ENCODE data around the gene LAMB4. TPM values are rescaled to one million over a fixed set of nuclear protein-coding genes. Genes with fewer than 3 reads are reported as not detected.

LAMB4 gene
- total RNA-seq, 4 donors from 2014 or later = 0.04 to 0.33 TPM; not detected in 2

GRCh38 chr7:108140671-108141070 lies 10.5 kb upstream of the LAMB4 start:
- Histone ChIP-seq H3K4me1 (no peaks in the 10 kb centered on the region), H3K4me3 (no peak overlapping the region), H3K27me3 (no peaks in the 10 kb centered on the region), H3K27ac (no peak overlapping the region), H3K36me3 (no peaks in the 10 kb centered on the region), H3K9me3 (no peaks in the 10 kb centered on the region)
- in situ Hi-C loops (cut with MboI; ENCODE audit: low sequenced_read_pairs in 4 of 4) (loop anchor here in 2 of 4 donors (25.0 kb wide), 1 partner anchor 278 kb away; no protein-coding TSS in a partner anchor), intact Hi-C loops (cut with DNase I; ENCODE audit: low total_unique reads) (loop anchor here (10.0 kb wide), 1 partner anchor 126 kb away; no protein-coding TSS in a partner anchor)
- no peak for ATAC-seq
- DNase-seq = no peak
- TF ChIP-seq POLR2A (IDR thresholded peaks at IDR 0.05) = no peak
- TF ChIP-seq CTCF (IDR thresholded peaks at IDR 0.05 in 4 of 5, conservative IDR thresholded peaks at IDR 0.05 in 1 of 5) = no peak

- Histone ChIP-seq H3K27ac (no peak overlapping the region), H3K36me3 (no peaks in the 10 kb centered on the region), H3K4me3 (no peak overlapping the region), H3K27me3 (no peaks in the 10 kb centered on the region), H3K4me1 (no peaks in the 10 kb centered on the region), H3K9me3 (no peaks in the 10 kb centered on the region)
- ATAC-seq = no peak
- in situ Hi-C loops (cut with MboI; ENCODE audit: low sequenced_read_pairs in 4 of 4) (loop anchor here in 2 of 4 donors (25.0 kb wide), 1 partner anchor 277 kb away; no protein-coding TSS in a partner anchor), intact Hi-C loops (cut with DNase I; ENCODE audit: low total_unique reads) (no loop called here)
- DNase-seq = no peak
- TF ChIP-seq CTCF (IDR thresholded peaks at IDR 0.05 in 4 of 5, conservative IDR thresholded peaks at IDR 0.05 in 1 of 5) (no peak), POLR2A (IDR thresholded peaks at IDR 0.05) (no peak)
These were observed 8.8 kb upstream of the LAMB4 start for GRCh38 chr7:108138911-108139310.

- H3K27me3 ChIP-seq = no peaks in the 10 kb centered on the region
These were observed 7.8 kb upstream of the LAMB4 start for GRCh38 chr7:108137993-108138392.

GRCh38 chr7:108137040-108137439 lies 6.9 kb upstream of the LAMB4 start:
- in situ Hi-C loops (cut with MboI; ENCODE audit: low sequenced_read_pairs in 4 of 4) = loop anchor here in 2 of 4 donors (25.0 kb wide), 1 partner anchor 275 kb away; no protein-coding TSS in a partner anchor
- intact Hi-C loops (cut with DNase I; ENCODE audit: low total_unique reads) = no loop called here
- no peaks in the 10 kb centered on the region for H3K36me3 ChIP-seq
- no peaks in the 10 kb centered on the region for H3K27me3 ChIP-seq
- ATAC-seq (no peak), DNase-seq (no peak)
- no peaks in the 10 kb centered on the region for H3K9me3 ChIP-seq
- H3K27ac ChIP-seq = no peak overlapping the region
- H3K4me3 ChIP-seq = no peak overlapping the region
- TF ChIP-seq CTCF (IDR thresholded peaks at IDR 0.05 in 4 of 5, conservative IDR thresholded peaks at IDR 0.05 in 1 of 5) (no peak), POLR2A (IDR thresholded peaks at IDR 0.05) (no peak)
- H3K4me1 ChIP-seq = no peaks in the 10 kb centered on the region

More at GRCh38 chr7:108137993-108138392, 7.8 kb upstream of the LAMB4 start:
- intact Hi-C loops (cut with DNase I; ENCODE audit: low total_unique reads) (no loop called here), in situ Hi-C loops (cut with MboI; ENCODE audit: low sequenced_read_pairs in 4 of 4) (loop anchor here in 2 of 4 donors (25.0 kb wide), 1 partner anchor 276 kb away; no protein-coding TSS in a partner anchor)
- Histone ChIP-seq H3K4me3 (no peak overlapping the region), H3K9me3 (no peaks in the 10 kb centered on the region), H3K36me3 (no peaks in the 10 kb centered on the region), H3K27ac (no peak overlapping the region), H3K4me1 (no peaks in the 10 kb centered on the region)
- ATAC-seq (no peak), DNase-seq (no peak)
- no peak for TF ChIP-seq POLR2A (IDR thresholded peaks at IDR 0.05)
- TF ChIP-seq CTCF (IDR thresholded peaks at IDR 0.05 in 4 of 5, conservative IDR thresholded peaks at IDR 0.05 in 1 of 5) = no peak
